Osteoblast (primary cell): ENCODE measurements around the gene THAP9. TPM values are rescaled to one million over a fixed set of nuclear protein-coding genes. Genes with fewer than 3 reads are reported as not detected.
A peak's percentile ranks its signal among the peaks of the same experiment; 100 is the strongest.
"Not testable (repeated sequence)": the region's sequence is repeated elsewhere in the genome, so short reads cannot be mapped to it uniquely, and the experiment has no call there.

Experiments used
- DNase-seq: peaks from one replicate; pipeline ENCODE4 v3.0.0; 2011; ENCODE audit warnings: low spot score, mixed read lengths; ENCODE audit not compliant: insufficient read length; ENCODE audit errors: missing footprints
- H2AFZ ChIP-seq: 2 replicates; pipeline ENCODE4 v1.6.0; 2011; ENCODE audit warnings: mild to moderate bottlenecking, low read length
- H3K27ac ChIP-seq: 2 replicates; pipeline ENCODE4 v1.5.1; 2011; ENCODE audit warnings: mild to moderate bottlenecking, low read depth, low read length, moderate library complexity
- H3K27me3 ChIP-seq: 2 replicates; pipeline ENCODE4 v1.6.0; 2012; ENCODE audit warnings: mild to moderate bottlenecking, control low read depth, inconsistent platforms, low read length, moderate library complexity; ENCODE audit not compliant: insufficient read depth
- H3K36me3 ChIP-seq: 2 replicates; pipeline ENCODE4 v1.5.1; 2011; ENCODE audit warnings: mild to moderate bottlenecking, low read length, control low read depth, moderate library complexity; ENCODE audit not compliant: insufficient read depth
- H3K4me1 ChIP-seq: 2 replicates; pipeline ENCODE4 v1.5.1; 2011; ENCODE audit warnings: mild to moderate bottlenecking, low read length, control low read depth, moderate library complexity; ENCODE audit not compliant: insufficient read depth
- H3K4me2 ChIP-seq: 2 replicates; pipeline ENCODE4 v1.6.0; 2011; ENCODE audit warnings: mild to moderate bottlenecking, low read length; ENCODE audit not compliant: insufficient read depth
- H3K4me3 ChIP-seq: fragments of 200-600 bp; sonication (generic); 3 replicates; pipeline ENCODE4 v1.5.1; 2012; ENCODE audit warnings: mild to moderate bottlenecking, low read length, inconsistent platforms; ENCODE audit not compliant: insufficient read depth
- H3K79me2 ChIP-seq: 2 replicates; pipeline ENCODE4 v1.6.0; 2012; ENCODE audit warnings: mild to moderate bottlenecking, low read length, control low read depth, inconsistent platforms; ENCODE audit not compliant: insufficient read depth
- H3K9me3 ChIP-seq: 2 replicates; pipeline ENCODE4 v1.5.1; 2011; ENCODE audit warnings: low read depth, low read length, control low read depth
- H4K20me1 ChIP-seq: 2 replicates; pipeline ENCODE4 v1.6.0; 2012; ENCODE audit warnings: mild to moderate bottlenecking, low read length, control low read depth; ENCODE audit not compliant: insufficient read depth
- total RNA-seq: library from RNA; depleted of rRNA; stranded (reverse); fragments of >200 nt; gene quantifications from 2 replicates; pipeline ENCODE4 v1.2.3, GENCODE V29; 2012
- TF ChIP-seq, protein P1 (sequence below): IDR thresholded peaks from 2 replicates; pipeline ENCODE4 v1.5.1; 2011; ENCODE audit warnings: mild to moderate bottlenecking, low read depth, low read length, moderate library complexity; ENCODE audit errors: extremely low read depth

Gene THAP9
- total RNA-seq, 1 donor: 3.3 TPM

DNA sequence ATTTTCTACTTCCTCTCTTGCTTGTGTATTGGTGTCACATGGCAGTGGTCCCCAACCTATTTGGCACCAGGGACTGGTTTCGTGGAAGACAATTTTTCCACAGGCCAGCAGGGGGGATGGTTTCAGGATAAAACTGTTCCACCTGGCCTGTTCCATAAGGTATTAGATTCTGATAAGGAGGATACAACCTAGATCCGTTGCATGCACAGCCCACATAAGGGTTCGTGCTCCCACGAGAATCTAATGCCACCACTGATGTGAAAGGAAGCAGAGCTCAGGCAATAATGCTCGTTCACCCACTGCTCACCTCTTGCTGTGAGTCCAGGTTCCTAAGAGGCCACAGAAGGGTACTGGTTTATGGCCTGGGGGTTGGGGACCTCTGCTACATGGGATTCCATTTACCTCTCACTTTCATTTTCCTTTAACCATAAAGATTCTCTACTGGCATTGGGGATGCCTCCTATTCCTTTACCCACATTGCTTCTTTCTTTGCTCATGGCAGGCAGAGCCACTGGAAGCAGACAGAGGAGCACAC is 47.7 kb upstream of the THAP9 start:
- Histone ChIP-seq H3K9me3 (no peaks in the 10 kb centered on the region), H4K20me1 (peaks cover 25% of the 10 kb centered on the region), H3K27ac (no peak overlapping the region), H3K79me2 (peaks cover 52% of the 10 kb centered on the region), H2AFZ (no peak overlapping the region), H3K4me3 (no peak overlapping the region), H3K4me1 (no peaks in the 10 kb centered on the region), H3K27me3 (no peaks in the 10 kb centered on the region), H3K4me2 (no peak overlapping the region), H3K36me3 (peaks cover 96% of the 10 kb centered on the region)
- TF ChIP-seq, protein P1, sequence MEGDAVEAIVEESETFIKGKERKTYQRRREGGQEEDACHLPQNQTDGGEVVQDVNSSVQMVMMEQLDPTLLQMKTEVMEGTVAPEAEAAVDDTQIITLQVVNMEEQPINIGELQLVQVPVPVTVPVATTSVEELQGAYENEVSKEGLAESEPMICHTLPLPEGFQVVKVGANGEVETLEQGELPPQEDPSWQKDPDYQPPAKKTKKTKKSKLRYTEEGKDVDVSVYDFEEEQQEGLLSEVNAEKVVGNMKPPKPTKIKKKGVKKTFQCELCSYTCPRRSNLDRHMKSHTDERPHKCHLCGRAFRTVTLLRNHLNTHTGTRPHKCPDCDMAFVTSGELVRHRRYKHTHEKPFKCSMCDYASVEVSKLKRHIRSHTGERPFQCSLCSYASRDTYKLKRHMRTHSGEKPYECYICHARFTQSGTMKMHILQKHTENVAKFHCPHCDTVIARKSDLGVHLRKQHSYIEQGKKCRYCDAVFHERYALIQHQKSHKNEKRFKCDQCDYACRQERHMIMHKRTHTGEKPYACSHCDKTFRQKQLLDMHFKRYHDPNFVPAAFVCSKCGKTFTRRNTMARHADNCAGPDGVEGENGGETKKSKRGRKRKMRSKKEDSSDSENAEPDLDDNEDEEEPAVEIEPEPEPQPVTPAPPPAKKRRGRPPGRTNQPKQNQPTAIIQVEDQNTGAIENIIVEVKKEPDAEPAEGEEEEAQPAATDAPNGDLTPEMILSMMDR: no peak
- DNase-seq: no peak

DNA sequence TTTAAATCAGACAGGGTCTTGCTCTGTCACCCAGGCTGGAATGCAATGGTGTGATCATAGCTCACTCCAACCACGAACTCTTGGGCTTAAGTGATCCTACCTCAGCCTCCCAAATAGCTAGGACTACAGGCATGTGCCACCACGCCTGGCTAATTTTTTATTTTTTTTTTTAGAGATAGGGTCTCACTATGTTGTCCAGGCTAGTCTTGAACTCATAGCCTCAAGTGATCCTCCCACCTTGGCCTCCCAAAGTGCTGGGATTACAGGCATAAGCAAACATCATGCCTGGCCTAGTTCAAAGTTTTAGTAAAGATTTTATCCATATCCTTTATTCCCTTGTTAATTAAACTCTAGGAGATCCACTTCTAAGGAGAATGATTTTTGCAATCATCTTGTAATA is 40.0 kb upstream of the THAP9 start:
- DNase-seq, H3K27me3 ChIP-seq: not testable (repeated sequence)
- peaks cover 66% of the 10 kb centered on the region for H3K79me2 ChIP-seq

DNA sequence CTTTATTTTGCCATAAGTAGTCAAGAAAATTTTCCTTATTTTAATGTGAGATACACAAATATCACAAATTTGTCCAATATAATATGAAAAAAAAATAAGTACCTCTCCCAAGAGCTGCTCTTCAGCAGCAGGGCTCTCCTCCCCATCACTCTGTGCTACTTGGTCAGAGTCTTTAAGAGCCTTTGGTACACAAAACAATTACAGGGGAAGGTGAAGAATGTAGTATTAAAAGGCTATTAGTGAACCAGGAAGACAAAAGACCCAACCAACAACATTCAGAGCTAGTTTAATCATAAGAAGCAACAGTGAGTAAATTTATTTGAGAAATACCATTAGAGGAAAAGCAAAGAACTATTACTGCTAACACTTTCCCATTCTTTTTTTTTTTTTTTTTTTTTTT is 39.0 kb upstream of the THAP9 start:
- TF ChIP-seq, protein P1: no peak
- DNase-seq: no peak
- peak overlapping the region; percentile 43 for H3K27ac ChIP-seq
- no peak overlapping the region for H2AFZ ChIP-seq
- peaks cover 63% of the 10 kb centered on the region for H3K79me2 ChIP-seq
- H3K4me1 ChIP-seq: peaks cover 22% of the 10 kb centered on the region
- H3K4me3 ChIP-seq: no peak overlapping the region
- no peak overlapping the region for H3K4me2 ChIP-seq
- no peaks in the 10 kb centered on the region for H3K9me3 ChIP-seq
- peaks cover 16% of the 10 kb centered on the region for H4K20me1 ChIP-seq
- peaks cover 81% of the 10 kb centered on the region for H3K36me3 ChIP-seq
- no peaks in the 10 kb centered on the region for H3K27me3 ChIP-seq

More for the DNA sequence above, 40.0 kb upstream of the THAP9 start:
- H3K4me2 ChIP-seq, H3K27ac ChIP-seq, H3K9me3 ChIP-seq, H2AFZ ChIP-seq, H3K4me3 ChIP-seq: not testable (repeated sequence)
- peaks cover 16% of the 10 kb centered on the region for H4K20me1 ChIP-seq
- H3K36me3 ChIP-seq: peaks cover 85% of the 10 kb centered on the region
- peaks cover 11% of the 10 kb centered on the region for H3K4me1 ChIP-seq

DNA sequence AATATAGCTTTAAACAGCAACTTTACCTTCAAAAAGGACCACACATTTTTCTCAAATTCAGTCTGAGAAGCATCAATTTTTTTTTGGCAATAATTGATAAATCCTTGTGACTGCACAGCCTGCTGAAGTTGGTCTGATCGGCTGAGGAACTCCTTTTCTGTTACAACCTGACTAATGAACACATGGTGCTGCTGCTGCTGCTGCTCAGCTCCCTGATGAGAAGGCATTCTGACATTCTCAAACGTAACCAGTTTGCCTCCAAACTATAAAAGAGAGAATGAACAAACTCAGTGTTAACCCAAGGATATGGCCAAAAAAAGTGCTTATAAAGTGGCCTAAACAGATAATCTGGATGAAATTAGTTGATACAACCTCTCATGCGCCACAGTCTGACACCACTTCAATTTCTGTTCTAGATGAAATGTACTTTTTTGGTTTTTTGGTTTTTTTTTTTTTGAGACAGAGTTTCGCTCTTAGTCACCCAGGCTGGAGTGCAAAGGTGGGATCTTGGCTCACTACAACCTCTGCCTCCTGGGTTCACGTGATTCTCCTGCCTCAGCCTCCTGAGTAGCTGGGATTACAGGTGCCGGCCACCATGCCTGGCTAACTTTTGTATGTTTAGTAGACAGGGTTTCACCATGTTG is 36.1 kb upstream of the THAP9 start:
- peak overlapping the region; percentile 90 for H3K27ac ChIP-seq
- no peak overlapping the region for H2AFZ ChIP-seq
- no peaks in the 10 kb centered on the region for H3K27me3 ChIP-seq
- H3K9me3 ChIP-seq: no peaks in the 10 kb centered on the region
- peaks cover 89% of the 10 kb centered on the region for H3K36me3 ChIP-seq
- no peak overlapping the region for H3K4me2 ChIP-seq
- H3K4me3 ChIP-seq: no peak overlapping the region
- peaks cover 29% of the 10 kb centered on the region for H3K4me1 ChIP-seq
- TF ChIP-seq, protein P1: no peak
- peaks cover 63% of the 10 kb centered on the region for H3K79me2 ChIP-seq
- DNase-seq: no peak
- H4K20me1 ChIP-seq: peaks cover 29% of the 10 kb centered on the region
